H1 (cell line): Measurements from ENCODE around the gene LAPTM4A. TPM values are rescaled to one million over a fixed set of nuclear protein-coding genes. Genes with fewer than 3 reads are reported as not detected.

Experiments used
- CTCF ChIA-PET: fragments of 300-600 bp; sonication (Branson Sonifier 250); formaldehyde crosslinking; loops from one replicate; lab custom pipeline; 2021; ENCODE audit not compliant: partially characterized antibody; lab: Charles Lee
- POLR2A ChIA-PET: fragments of 300-600 bp; sonication (Branson Sonifier 250); formaldehyde crosslinking; loops from one replicate; lab custom pipeline; 2021; ENCODE audit warnings: inconsistent platforms; ENCODE audit not compliant: partially characterized antibody; lab: Charles Lee
- DNase-seq, 2 experiments: peaks; one replicate each; pipeline versions ENCODE4 v3.0.0 to v3.0.0-alpha.2; 2010 to 2022; ENCODE audit warnings: low spot score in 2 of 2, low read depth in 1 of 2, mixed read lengths in 1 of 2
- FAIRE-seq: peaks from 2 replicates; lab custom pipeline; 2011; peaks lifted over from hg19 to GRCh38; lab: Jason Lieb, UNC
- H2AFZ ChIP-seq: 2 replicates; pipeline ENCODE4 v1.8.1; 2012; ENCODE audit warnings: low read length, inconsistent platforms
- H2AK5ac ChIP-seq: 2 replicates; pipeline ENCODE4 v1.6.1; 2013; ENCODE audit warnings: low read depth, low read length
- H2BK120ac ChIP-seq: replicated peaks from 2 replicates; pipeline ENCODE3; 2013; ENCODE audit warnings: low read depth, low read length, inconsistent platforms
- H2BK12ac ChIP-seq: 2 replicates; pipeline ENCODE4 v1.6.1; 2013; ENCODE audit warnings: low read depth, low read length
- H2BK15ac ChIP-seq: 2 replicates; pipeline ENCODE4 v1.6.1; 2013; ENCODE audit warnings: low read length
- H2BK20ac ChIP-seq: 2 replicates; pipeline ENCODE4 v1.6.1; 2013; ENCODE audit warnings: low read length
- H2BK5ac ChIP-seq: 2 replicates; pipeline ENCODE4 v1.6.1; 2013; ENCODE audit warnings: low read depth, low read length
- H3K14ac ChIP-seq: 2 replicates; pipeline ENCODE4 v1.6.1; 2013; ENCODE audit warnings: inconsistent platforms; ENCODE audit not compliant: insufficient read length
- H3K18ac ChIP-seq: 2 replicates; pipeline ENCODE4 v1.6.1; 2013; ENCODE audit warnings: low read length; ENCODE audit errors: extremely low read depth
- H3K23ac ChIP-seq: 2 replicates; pipeline ENCODE4 v1.6.1; 2013; ENCODE audit warnings: inconsistent platforms; ENCODE audit not compliant: insufficient read length
- H3K23me2 ChIP-seq: 2 replicates; pipeline ENCODE4 v1.6.1; 2013; ENCODE audit warnings: low read depth, low read length
- H3K27ac ChIP-seq: 2 replicates; pipeline ENCODE4 v1.6.1; 2011; ENCODE audit warnings: low read depth, low read length, inconsistent platforms
- H3K27me3 ChIP-seq, 4 experiments: replicated peaks in 1 of 4; 1 replicate in 1 of 4; 2 replicates in 3 of 4; pipeline versions ENCODE4 v1.6.1 to v1.8.1; 2011 to 2013; ENCODE audit warnings: low read length in 3 of 4, mild to moderate bottlenecking in 3 of 4, inconsistent platforms in 2 of 4, mixed read lengths in 2 of 4, moderate library complexity in 1 of 4; ENCODE audit not compliant: control insufficient read depth in 3 of 4, insufficient read depth in 3 of 4; ENCODE audit errors: extremely low read depth in 1 of 4
- H3K36me3 ChIP-seq, 4 experiments: 2 replicates each; pipeline versions ENCODE4 v1.6.1 to v1.8.1; 2011 to 2013; ENCODE audit warnings: mild to moderate bottlenecking in 4 of 4, low read length in 3 of 4, moderate library complexity in 2 of 4, control low read depth in 1 of 4, inconsistent platforms in 1 of 4; ENCODE audit not compliant: insufficient read depth in 4 of 4, control insufficient read depth in 2 of 4
- H3K4ac ChIP-seq: replicated peaks from 2 replicates; pipeline ENCODE3; 2013; ENCODE audit warnings: low read length, low read depth, mixed read lengths, inconsistent platforms; ENCODE audit not compliant: insufficient read length
- H3K4me1 ChIP-seq, 4 experiments: replicated peaks in 1 of 4; 1 replicate in 1 of 4; 2 replicates in 3 of 4; pipeline versions ENCODE4 v1.6.1 to v1.8.1; 2011 to 2013; ENCODE audit warnings: low read length in 3 of 4, inconsistent platforms in 2 of 4, mixed read lengths in 1 of 4; ENCODE audit not compliant: insufficient read depth in 4 of 4, control insufficient read depth in 3 of 4
- H3K4me2 ChIP-seq, 2 experiments: 2 replicates each; pipeline versions ENCODE4 v1.6.1 to v1.8.1; 2011 to 2013; ENCODE audit warnings: low read depth in 2 of 2, low read length in 2 of 2, control low read depth in 1 of 2, inconsistent platforms in 1 of 2, mild to moderate bottlenecking in 1 of 2; ENCODE audit not compliant: insufficient read depth in 1 of 2
- H3K4me3 ChIP-seq, 4 experiments: fragments of 200-600, 300-600 bp in 1 of 4; sonication (generic), shearing (Covaris generic), sonication (Bioruptor Twin) in 1 of 4; 2 replicates each; pipeline versions ENCODE4 v1.5.1 to v1.8.1; 2011 to 2016; ENCODE audit warnings: low read length in 4 of 4, low read depth in 3 of 4, control low read depth in 2 of 4, inconsistent platforms in 2 of 4, mild to moderate bottlenecking in 2 of 4, mixed read lengths in 1 of 4, moderate library complexity in 1 of 4; ENCODE audit not compliant: insufficient read depth in 2 of 4; ENCODE audit errors: extremely low read depth in 1 of 4
- H3K56ac ChIP-seq: replicated peaks from 2 replicates; pipeline ENCODE3; 2013; ENCODE audit warnings: low read depth, mild to moderate bottlenecking, mixed read lengths, low read length, inconsistent platforms; ENCODE audit not compliant: insufficient read length
- H3K79me1 ChIP-seq: 2 replicates; pipeline ENCODE4 v1.6.1; 2013; ENCODE audit warnings: low read depth, low read length, control low read depth
- H3K79me2 ChIP-seq, 2 experiments: 2 replicates each; pipeline versions ENCODE4 v1.6.1 to v1.8.1; 2012 to 2013; ENCODE audit warnings: low read length in 2 of 2, mild to moderate bottlenecking in 2 of 2, inconsistent platforms in 1 of 2; ENCODE audit not compliant: insufficient read depth in 2 of 2, control insufficient read depth in 1 of 2
- H3K9ac ChIP-seq, 4 experiments: replicated peaks in 1 of 4; 1 replicate in 1 of 4; 2 replicates in 3 of 4; pipeline versions ENCODE4 v1.6.1 to v1.8.1; 2011 to 2013; ENCODE audit warnings: low read depth in 3 of 4, low read length in 3 of 4, control low read depth in 2 of 4, mild to moderate bottlenecking in 2 of 4, moderate library complexity in 2 of 4, inconsistent platforms in 1 of 4; ENCODE audit errors: extremely low read depth in 1 of 4
- H3K9me3 ChIP-seq, 2 experiments: 2 replicates each; pipeline versions ENCODE4 v1.6.1 to v1.8.1; 2012 to 2013; ENCODE audit warnings: mild to moderate bottlenecking in 2 of 2, moderate library complexity in 2 of 2, control low read depth in 1 of 2, inconsistent platforms in 1 of 2, low read depth in 1 of 2, low read length in 1 of 2, mixed read lengths in 1 of 2; ENCODE audit not compliant: insufficient read depth in 2 of 2
- H4K20me1 ChIP-seq, 2 experiments: replicated peaks in 1 of 2; 2 replicates each; pipeline versions ENCODE3 to v1.8.1; 2011 to 2013; ENCODE audit warnings: inconsistent platforms in 2 of 2, low read length in 2 of 2, mild to moderate bottlenecking in 1 of 2; ENCODE audit not compliant: insufficient read depth in 2 of 2, control insufficient read depth in 1 of 2
- H4K5ac ChIP-seq: 2 replicates; pipeline ENCODE4 v1.6.1; 2013; ENCODE audit warnings: low read length, low read depth, mixed read lengths, inconsistent platforms; ENCODE audit not compliant: insufficient read length
- H4K8ac ChIP-seq: 2 replicates; pipeline ENCODE4 v1.8.0; 2013; ENCODE audit warnings: mild to moderate bottlenecking, moderate library complexity, low read length, inconsistent platforms; ENCODE audit not compliant: insufficient read depth; ENCODE audit errors: extremely low read depth
- H4K91ac ChIP-seq: replicated peaks from 2 replicates; pipeline ENCODE3; 2013; ENCODE audit warnings: low read length, mixed read lengths, inconsistent platforms; ENCODE audit not compliant: insufficient read length
- FOSL1 ChIP-seq: IDR thresholded peaks from 2 replicates; pipeline ENCODE4 v1.6.1; 2011; ENCODE audit warnings: mild to moderate bottlenecking, low read depth, low read length, moderate library complexity; ENCODE audit not compliant: insufficient read depth
- KDM4A ChIP-seq: IDR thresholded peaks from one replicate; pipeline ENCODE4 v1.7.1; 2012; ENCODE audit warnings: low read depth, mild to moderate bottlenecking, moderate library complexity, low read length, inconsistent platforms; ENCODE audit not compliant: severe bottlenecking
- NRF1 ChIP-seq: IDR thresholded peaks from 2 replicates; pipeline ENCODE4 v1.6.1; 2011; ENCODE audit warnings: mild to moderate bottlenecking, low read depth, low read length, improper control_type of control experiment
- POLR2A ChIP-seq, 2 experiments: IDR thresholded peaks; 1 replicate in 1 of 2; 2 replicates in 1 of 2; pipeline ENCODE4 v1.6.1; 2011; ENCODE audit warnings: low read depth in 2 of 2, low read length in 2 of 2, mild to moderate bottlenecking in 2 of 2; ENCODE audit errors: control extremely low read depth in 1 of 2
- POLR2AphosphoS5 ChIP-seq: IDR thresholded peaks from 2 replicates; pipeline ENCODE4 v1.6.1; 2011; ENCODE audit warnings: low read depth, low read length
- RNF2 ChIP-seq: fragments of 200-900, 300-1000 bp; sonication (generic); IDR thresholded peaks from 2 replicates; pipeline ENCODE4 v1.7.1; 2016; ENCODE audit warnings: borderline replicate concordance, low read depth, mild to moderate bottlenecking, antibody characterized with exemption, low read length; ENCODE audit not compliant: poor library complexity, severe bottlenecking; ENCODE audit errors: missing control alignments
- SP4 ChIP-seq: IDR thresholded peaks from 2 replicates; pipeline ENCODE4 v1.6.1; 2012; ENCODE audit warnings: low read length, inconsistent platforms
- TAF1 ChIP-seq: IDR thresholded peaks from 2 replicates; pipeline ENCODE4 v1.6.1; 2011; ENCODE audit warnings: mild to moderate bottlenecking, low read depth, low read length
- TEAD4 ChIP-seq: IDR thresholded peaks from 2 replicates; pipeline ENCODE4 v1.6.1; 2012; ENCODE audit warnings: low read depth, low read length, inconsistent platforms, mixed read lengths
- YY1 ChIP-seq: IDR thresholded peaks from 2 replicates; pipeline ENCODE4 v1.6.1; 2011; ENCODE audit warnings: low read depth, mild to moderate bottlenecking, low read length
- WGBS, 2 experiments: shearing (Covaris generic) in 1 of 2; methylation state at CpG; one replicate each; pipeline versions ENCODE4 v1.1.6 to v1.1.7; 2013 to 2015; ENCODE audit warnings: low lambda C conversion rate in 2 of 2, mixed read lengths in 2 of 2, inconsistent platforms in 1 of 2, low coverage in 1 of 2, missing lambda C conversion rate in 1 of 2; ENCODE audit not compliant: insufficient replicate concordance in 2 of 2, insufficient coverage in 1 of 2, insufficient read length in 1 of 2; ENCODE audit errors: extremely low coverage in 1 of 2, missing lambda C conversion rate in 1 of 2; 5-methylcytosine and 5-hydroxymethylcytosine counted together
- polyA plus RNA-seq, 7 experiments: library from polyadenylated mRNA; depleted of rRNA in 3 of 7; stranded (reverse) in 5 of 7; unstranded in 2 of 7; fragments of >200 nt in 5 of 7; fragments of 200-250 nt in 2 of 7; gene quantifications; 1 replicate in 5 of 7; 2 replicates in 1 of 7; 4 replicates in 1 of 7; pipeline versions ENCODE4 v1.2.1 to v1.2.3, GENCODE V29; 2011 to 2013; ENCODE audit warnings: missing spikeins in 2 of 7, mixed read lengths in 2 of 7
- total RNA-seq: library from RNA; stranded (reverse); fragmentation: NEBNext Ultra II Directional; extraction: Animal tissue kit (Norgen Biotek cat#: 25700); gene quantifications from 2 replicates; pipeline ENCODE4 v1.2.1, GENCODE V29; 2021

The LAPTM4A gene
- total and polyA plus RNA-seq, 2 of the 8 experiments (the other 6 are each of a cell fraction or from before 2014, with no cell fraction given): 193 to 419 TPM

- H2BK15ac ChIP-seq: no peak within 1 kb of the TSS; the same call in 1 of the 2 replicates
- H3K27ac ChIP-seq: no peak within 1 kb of the TSS
- no peaks in the 10 kb centered on the region for H3K79me2 ChIP-seq
- peak within 1 kb of the TSS; percentile 30; the same call in 1 of the 2 replicates for H4K8ac ChIP-seq
- peaks cover 0 to 23% (median 14%) of the 10 kb centered on the region in 4 experiments; a peak in 6 of 7 replicates for H3K27me3 ChIP-seq
- peak within 1 kb of the TSS; percentile 99 for H2AFZ ChIP-seq
- peak within 1 kb of the TSS; percentile 44 to 67 (median 58) for H3K4me3 ChIP-seq
- H4K5ac ChIP-seq: peak within 1 kb of the TSS; percentile 22
- no peak within 1 kb of the TSS for H3K23ac ChIP-seq
- H3K56ac ChIP-seq: no peak within 1 kb of the TSS
- no peaks in the 10 kb centered on the region for H3K36me3 ChIP-seq
- no peak for FAIRE-seq
- 3% methylated on average over 50 of the region's 87 CpGs; no CpG with 5 or more reads in 1 of the 2 experiments for WGBS, 2 experiments
- ChIA-PET CTCF (interaction anchor here (1.4 to 9.4 kb wide), 11 partner anchors 9 to 630 kb away, joined by 3 to 125 read pairs (median 19); partner anchors contain the start of gene WDR35), POLR2A (interaction anchor here (0.6 to 2.2 kb wide), 9 partner anchors 11 to 333 kb away, joined by 3 to 8 read pairs (median 4); partner anchors contain the start of gene WDR35)
- no peak within 1 kb of the TSS for H3K14ac ChIP-seq
- H2BK12ac ChIP-seq: peak within 1 kb of the TSS; percentile 70; the same call in 1 of the 2 replicates
- H2BK120ac ChIP-seq: peak within 1 kb of the TSS; percentile 39
- no peak within 1 kb of the TSS for H2AK5ac ChIP-seq
- H3K4me2 ChIP-seq: peak within 1 kb of the TSS; percentile 91 to 94
- H3K9me3 ChIP-seq: 0 out of 4 replicates have a peak, but pooled peaks cover 0 to 2% of the 10 kb centered on the region in 2 experiments
- H3K4ac ChIP-seq: no peak within 1 kb of the TSS
- peak in 1 of 2 experiments; percentile 73 for DNase-seq
- H4K20me1 ChIP-seq: no peaks in the 10 kb centered on the region
- H3K9ac ChIP-seq: peak within 1 kb of the TSS; percentile 15 to 73 (median 50); a peak in 5 of 7 replicates
- H3K4me1 ChIP-seq: peaks cover 0 to 13% (median 7%) of the 10 kb centered on the region in 4 experiments; a peak in 3 of 7 replicates
- H4K91ac ChIP-seq: no peak within 1 kb of the TSS
- H2BK20ac ChIP-seq: 0 out of 2 replicates have a peak within 1 kb of the TSS, but pooled peaks have one; percentile 16
- H2BK5ac ChIP-seq: no peak within 1 kb of the TSS; the same call in 1 of the 2 replicates
- no peaks in the 10 kb centered on the region for H3K79me1 ChIP-seq
- peak within 1 kb of the TSS; percentile 42; the same call in 1 of the 2 replicates for H3K18ac ChIP-seq
- H3K23me2 ChIP-seq: peaks cover 9% of the 10 kb centered on the region; the same call in 1 of the 2 replicates
- TF ChIP-seq TEAD4 (peak; percentile 96), POLR2AphosphoS5 (peak; percentile 41; the same call in 1 of the 2 replicates), FOSL1 (no peak), KDM4A (peak; percentile 59), TAF1 (peak; percentile 61; the same call in 1 of the 2 replicates), POLR2A (IDR thresholded peaks at IDR 0.05; ENCODE audit: control extremely low read depth in 1 of 2, low read depth in 2 of 2, low read length in 2 of 2) (no peak), SP4 (no peak), YY1 (no peak), NRF1 (no peak), RNF2 (no peak)
Observed at GRCh38 chr2:20012282-20013125, 38.9 kb downstream of the LAPTM4A start, which contains the start of gene MATN3. TSS of gene MATN3 (minus strand) at chr2:20012668. CDS start at chr2:20012631, 37 bp downstream.
